Measurements from ENCODE around the gene ZNF396.

DNA sequence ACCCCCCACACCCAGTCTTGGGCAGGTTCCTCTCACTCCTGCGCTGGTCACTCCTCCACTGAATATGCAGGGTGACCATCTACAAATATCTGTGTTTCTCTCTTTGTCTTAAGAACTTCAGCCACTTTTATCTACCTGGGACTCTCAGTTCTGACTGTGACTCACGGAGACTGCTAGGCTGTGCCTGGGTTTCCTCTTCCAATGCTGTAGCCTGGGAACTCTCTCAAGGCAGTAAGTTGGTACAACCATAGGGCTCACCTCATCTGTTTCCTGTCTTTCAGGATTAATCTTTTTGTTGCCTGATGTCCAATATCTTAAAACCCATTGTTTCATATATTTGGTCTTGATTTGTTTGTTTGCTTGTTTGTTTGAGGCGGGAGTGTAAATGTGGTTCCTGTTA is 47.2 kb upstream of the ZNF396 start:
- TF ChIP-seq, protein P1, sequence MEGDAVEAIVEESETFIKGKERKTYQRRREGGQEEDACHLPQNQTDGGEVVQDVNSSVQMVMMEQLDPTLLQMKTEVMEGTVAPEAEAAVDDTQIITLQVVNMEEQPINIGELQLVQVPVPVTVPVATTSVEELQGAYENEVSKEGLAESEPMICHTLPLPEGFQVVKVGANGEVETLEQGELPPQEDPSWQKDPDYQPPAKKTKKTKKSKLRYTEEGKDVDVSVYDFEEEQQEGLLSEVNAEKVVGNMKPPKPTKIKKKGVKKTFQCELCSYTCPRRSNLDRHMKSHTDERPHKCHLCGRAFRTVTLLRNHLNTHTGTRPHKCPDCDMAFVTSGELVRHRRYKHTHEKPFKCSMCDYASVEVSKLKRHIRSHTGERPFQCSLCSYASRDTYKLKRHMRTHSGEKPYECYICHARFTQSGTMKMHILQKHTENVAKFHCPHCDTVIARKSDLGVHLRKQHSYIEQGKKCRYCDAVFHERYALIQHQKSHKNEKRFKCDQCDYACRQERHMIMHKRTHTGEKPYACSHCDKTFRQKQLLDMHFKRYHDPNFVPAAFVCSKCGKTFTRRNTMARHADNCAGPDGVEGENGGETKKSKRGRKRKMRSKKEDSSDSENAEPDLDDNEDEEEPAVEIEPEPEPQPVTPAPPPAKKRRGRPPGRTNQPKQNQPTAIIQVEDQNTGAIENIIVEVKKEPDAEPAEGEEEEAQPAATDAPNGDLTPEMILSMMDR (IDR thresholded peaks at IDR 0.05; ENCODE audit: insufficient read depth, low read depth, low read length): no peak
- no peak for TF ChIP-seq EZH2 (IDR thresholded peaks at IDR 0.05; ENCODE audit: insufficient read depth, low read length)
